COLO668 (cell line): ENCODE data around the gene SRD5A2.
"Not testable (repeated sequence)": the region's sequence is repeated elsewhere in the genome, so short reads cannot be mapped to it uniquely, and the experiment has no call there.

Experiments used
- DNase-seq: peaks from one replicate; lab custom pipeline; 2025; ENCODE audit not compliant: unreplicated experiment; lab: John Stamatoyannopoulos, UW

SRD5A2 gene

DNA sequence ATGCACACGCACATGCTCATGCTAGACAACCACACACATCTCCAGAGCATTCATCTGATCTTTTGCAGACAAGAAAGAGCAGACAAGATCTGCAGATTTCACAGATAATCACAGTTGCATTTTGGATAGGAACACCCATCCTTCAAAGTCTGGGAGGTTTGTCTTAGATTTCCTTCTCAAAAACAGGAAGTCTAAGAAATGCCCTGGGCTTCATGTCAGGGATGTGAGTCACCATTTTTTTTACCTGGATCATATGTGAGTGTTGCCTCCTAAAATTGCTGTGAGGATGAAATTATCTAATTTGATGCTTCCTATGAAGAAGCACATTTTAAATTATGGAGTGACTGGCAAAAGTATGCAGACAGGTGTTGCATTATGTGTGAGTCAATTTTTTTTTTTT, 46.1 kb downstream of the SRD5A2 start:
- DNase-seq = no peak

DNA sequence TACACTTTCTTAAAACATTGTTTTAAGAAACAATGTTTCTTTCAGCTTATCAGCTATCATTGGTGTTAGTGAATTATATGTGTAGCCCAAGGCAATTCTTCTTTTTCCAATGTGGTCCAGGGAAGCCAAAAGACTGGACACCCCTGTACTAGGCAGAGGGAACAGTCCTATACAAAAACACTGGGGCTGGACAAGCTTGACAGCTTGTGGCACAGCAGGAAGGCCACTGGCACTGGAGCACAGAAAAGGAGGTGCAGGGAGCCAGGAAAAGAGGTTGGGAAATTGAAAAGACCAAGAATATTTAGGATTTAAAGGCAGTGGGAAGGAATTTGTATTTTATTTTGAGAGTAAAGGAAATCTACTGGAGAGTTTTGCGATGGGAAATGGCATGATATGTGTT, 47.7 kb downstream of the SRD5A2 start:
- DNase-seq = no peak

DNA sequence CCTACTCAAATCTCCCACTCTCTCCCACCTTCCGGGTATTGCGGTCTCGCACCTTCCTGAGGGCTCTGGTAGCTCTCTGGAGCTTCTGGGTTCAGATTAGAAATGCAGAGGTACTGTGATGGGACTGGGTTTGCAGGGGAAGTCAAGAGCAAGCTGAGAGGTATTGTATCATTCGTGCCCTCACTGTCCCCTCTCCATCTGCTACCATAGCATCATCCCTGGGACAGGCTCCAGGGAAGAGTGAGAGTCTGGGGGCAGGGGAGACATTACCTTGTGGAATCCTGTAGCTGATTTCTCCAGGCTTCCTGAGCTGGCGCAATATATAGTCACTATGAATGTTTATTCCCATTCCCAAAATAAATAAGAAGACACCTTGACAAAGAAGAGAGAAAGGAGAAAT, 49.6 kb downstream of the SRD5A2 start:
- no peak for DNase-seq

DNA sequence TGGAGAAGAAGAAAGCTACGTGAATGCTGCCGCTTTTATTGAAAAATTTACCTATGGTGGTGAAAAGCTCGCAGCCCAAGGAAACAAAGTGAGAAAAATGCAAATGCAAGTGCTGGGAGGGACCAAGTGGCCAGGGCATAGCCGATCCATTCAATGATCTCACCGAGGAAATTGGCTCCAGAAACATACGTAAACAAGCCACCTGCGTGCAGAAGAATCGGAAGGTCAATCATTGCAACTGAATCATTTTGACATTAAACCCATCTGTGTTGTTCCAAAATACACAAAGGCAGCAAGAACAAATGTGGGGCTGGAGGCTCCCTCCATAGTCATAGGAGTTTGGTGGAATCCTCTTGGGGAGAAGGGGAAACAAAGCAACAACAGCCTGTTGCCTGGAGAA, 51.5 kb downstream of the SRD5A2 start:
- no peak for DNase-seq

DNA sequence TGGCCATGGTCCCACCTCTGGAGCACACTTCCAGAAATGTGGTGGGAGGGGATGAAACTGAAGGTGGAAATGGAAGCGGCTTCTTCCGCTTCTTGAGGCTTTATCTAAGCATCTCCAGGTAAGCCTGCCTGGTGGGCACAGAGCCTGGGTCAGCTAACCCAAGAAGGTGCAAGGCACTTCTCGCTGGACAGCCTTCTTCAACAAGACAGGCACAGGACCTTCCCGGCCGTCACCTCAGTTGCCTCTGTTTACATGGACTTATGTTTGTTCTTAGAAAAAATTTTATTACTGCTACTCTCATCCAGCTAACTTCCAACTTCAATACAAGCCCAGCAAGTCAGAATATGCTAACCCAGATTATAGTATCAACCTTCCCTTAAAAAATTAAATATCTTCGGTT, 51.9 kb downstream of the SRD5A2 start:
- DNase-seq = no peak

DNA sequence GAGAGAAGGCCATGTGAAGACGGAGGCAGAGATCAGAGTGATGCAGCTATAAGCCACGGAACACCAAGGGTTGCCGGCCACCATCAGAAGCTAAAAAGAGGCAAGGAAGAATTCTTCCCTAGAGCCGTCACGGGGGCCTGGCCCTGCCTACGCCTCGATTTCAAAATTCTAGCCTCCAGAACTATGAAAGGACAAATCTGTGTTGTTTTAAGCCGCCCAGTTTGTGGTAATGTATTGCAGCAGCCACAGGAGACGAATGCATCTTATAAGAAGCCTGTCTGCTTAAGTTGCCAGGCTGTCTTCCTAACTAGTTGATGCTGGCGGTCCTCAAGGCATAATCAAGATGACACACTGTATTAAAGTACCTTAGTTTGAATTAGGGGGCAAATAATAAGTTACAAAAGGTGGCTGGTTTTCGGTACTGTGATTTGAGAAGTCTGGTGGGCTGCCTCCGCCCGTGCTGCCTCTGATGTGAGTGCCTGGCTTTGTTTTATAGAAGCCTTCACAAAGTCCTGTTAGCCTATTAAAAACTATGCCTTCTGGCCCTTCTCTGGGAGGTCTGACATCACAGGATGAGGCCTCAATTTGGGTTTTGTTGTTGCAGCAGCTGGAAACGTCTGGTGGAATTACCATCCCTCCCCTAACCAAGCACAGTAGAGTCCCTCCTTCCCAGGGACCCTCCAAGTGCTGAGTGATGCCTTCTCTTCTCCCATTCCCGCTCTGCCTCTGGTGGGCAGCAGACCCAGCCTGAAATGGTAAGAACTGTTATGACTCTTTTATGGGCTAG, 53.6 kb downstream of the SRD5A2 start:
- no peak for DNase-seq

DNA sequence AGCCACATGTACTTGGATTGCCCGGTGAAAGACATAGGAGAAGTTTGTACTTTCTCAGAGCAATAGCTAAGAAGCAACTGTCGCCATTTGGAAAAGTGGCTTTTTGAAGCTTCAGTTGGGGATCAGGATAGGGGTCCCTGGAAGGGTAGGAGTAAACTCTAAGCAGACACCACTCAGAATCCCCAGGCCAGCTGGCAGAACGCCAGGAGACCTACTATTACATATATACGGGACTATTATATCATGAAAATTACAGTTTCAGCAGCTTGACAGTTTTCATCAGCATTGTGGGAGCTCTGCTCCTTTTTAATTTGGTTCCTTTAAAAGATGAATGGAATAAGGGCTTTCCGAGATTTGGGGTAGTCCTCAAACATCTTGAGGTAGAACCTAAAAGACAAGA, 54.9 kb downstream of the SRD5A2 start:
- DNase-seq = no peak

DNA sequence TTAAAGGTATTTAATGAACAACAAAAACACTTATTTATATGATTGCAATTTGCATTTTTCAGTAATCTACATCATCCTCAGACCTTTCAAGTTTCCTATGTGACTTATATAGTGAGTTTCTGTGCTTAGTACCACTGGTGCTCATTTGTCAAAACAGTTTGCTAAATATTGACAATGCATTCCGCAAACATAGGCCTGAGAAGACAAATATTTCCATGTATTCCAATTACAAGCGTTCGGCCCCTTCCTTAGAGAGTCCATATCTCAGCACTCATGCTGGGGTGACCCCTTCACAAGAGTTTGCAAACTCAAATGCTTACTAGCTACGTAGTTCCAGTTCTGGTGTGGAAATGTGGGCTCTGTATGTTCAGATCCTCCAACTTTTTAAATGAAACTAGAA, 56.1 kb downstream of the SRD5A2 start:
- DNase-seq = no peak

DNA sequence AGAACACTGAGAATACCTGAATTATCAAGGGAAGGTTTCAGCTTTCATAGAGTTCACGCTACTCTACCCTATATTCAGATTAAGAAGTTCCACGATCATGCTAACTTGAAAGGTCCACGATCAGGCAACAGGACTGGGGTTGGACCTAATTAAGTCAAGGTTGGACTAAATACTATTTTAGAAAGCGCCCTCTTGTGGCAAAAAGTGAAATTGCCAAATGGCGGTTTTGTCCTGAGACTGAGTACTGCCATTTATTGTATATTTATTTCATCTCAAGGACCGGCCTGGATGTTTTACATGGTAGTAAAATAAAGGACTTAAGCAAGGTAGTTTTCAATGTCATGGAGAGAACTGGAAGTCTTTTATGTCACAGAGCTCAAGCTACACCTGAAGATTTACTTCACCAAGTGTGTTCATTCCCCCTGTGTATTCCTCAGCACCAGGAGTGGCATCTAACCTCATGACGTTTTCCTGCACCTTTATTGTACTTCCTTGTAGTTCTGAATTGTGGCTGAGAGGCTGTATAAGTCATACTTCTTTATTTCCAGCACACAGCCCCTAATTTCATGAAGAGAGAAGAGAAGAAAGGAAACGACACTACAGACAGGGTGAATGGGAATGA, 56.8 kb downstream of the SRD5A2 start:
- peak; percentile 49 for DNase-seq

DNA sequence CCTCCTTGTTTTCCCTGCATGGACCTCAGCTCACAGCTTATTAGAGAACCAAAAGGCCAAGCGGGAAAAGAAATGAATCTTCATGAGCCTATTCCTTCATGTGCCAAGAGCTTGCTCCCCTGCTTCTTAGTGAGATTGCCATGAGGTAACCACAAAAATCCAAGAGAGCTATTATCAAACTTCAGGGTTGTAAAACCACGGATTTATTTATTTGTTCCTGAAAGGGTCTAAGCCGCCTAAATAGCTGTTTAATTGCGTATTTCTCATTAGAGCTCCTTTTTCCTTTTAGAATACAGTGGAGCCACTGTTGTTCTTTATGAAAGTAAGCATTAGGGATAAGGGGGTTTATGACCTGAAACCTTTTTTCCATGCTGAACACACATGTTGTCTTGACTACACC, 58.0 kb downstream of the SRD5A2 start:
- no peak for DNase-seq

DNA sequence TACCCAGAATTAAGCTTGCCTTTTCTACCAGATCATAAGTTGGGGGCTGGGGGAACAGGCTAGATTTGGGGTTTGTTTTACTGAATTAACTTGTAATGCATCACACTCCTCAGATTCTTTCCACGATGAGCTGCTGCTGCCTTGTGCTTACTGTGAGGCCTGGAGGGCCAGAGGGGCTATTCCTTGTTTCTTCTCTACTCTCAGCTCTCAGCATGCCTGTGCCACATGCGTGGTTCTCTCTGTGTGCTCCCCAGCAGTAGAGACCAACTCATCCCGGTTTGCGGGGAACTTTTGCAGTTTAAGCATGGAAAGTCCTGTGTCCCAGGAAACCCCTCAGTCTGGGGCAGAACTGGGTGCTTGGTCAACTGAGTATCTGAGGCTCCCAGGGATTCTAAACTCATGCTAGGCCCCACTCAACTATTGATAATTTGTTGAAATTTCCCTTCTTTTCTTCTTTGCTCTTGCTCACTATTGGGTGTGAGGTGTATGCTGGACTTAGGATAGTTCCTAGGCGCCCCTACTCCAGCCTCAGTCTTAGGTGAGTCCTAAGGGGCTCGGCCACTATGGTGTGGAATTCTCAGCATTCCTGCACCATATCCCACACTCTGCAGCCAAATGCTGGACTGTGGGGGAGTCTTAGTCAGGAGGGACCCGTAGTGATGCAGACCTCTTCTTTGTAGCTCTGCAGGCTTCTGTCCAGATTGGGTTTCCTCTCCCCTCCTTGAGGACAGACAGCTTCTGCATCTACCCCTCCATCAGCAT, 63.1 kb downstream of the SRD5A2 start:
- no peak for DNase-seq

DNA sequence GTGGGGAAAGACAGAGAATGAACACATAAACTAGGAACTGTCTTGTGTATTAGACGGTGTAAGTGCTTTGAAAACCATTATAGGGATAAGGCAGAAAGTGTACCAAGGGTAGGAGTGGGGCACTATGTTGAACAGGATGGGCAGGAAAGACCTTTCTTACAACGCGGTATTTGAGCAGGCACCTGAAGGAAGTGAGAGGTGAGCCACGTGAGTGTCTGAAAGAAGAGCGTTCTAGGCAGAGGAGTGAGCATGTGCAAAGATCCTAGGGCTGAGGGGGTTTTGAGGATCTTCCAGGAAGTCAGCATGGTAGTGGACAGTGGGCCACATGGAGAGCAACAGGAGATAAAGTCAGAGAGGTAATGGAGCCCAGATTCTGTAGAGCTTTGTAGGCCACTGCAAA, 65.2 kb downstream of the SRD5A2 start:
- DNase-seq = no peak

DNA sequence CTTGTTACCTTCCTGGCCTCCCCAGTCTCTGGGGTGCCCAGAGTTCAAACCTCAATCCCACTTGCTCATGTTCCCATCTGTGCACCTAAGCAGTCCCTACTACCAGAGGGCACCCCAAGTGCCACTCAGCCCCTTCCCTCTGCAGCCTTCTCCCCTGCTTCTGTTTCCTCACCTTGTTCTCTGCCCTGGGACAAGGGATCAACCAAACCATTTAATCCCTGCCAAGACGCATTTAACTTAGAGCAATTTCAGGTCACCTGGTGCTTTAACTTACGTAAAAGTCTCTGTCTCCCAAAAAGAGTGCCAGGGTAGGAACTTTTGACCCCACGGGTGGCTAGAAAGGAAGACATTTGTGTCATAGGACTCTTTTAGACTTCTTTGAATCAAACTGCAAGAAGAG, 67.2 kb downstream of the SRD5A2 start:
- DNase-seq = no peak

DNA sequence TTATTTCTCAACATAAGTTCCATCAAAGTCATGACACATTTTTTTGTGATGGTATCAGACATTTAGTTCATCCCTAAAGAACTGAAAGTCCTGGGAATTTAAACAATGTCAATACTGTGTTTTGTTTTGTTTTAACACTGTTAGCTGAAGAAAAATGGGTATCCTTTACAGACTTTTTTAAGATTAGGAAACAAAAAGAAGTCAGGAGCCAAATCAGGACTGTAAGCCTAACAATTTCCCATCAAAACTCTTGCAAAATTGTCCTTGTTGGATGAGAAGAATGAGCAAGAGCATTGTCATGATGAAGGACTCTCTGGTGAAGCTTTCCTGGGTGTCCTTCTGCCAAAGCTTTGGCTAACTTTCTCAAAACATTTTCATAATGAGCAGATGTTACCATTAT, 69.4 kb downstream of the SRD5A2 start:
- DNase-seq = no peak

DNA sequence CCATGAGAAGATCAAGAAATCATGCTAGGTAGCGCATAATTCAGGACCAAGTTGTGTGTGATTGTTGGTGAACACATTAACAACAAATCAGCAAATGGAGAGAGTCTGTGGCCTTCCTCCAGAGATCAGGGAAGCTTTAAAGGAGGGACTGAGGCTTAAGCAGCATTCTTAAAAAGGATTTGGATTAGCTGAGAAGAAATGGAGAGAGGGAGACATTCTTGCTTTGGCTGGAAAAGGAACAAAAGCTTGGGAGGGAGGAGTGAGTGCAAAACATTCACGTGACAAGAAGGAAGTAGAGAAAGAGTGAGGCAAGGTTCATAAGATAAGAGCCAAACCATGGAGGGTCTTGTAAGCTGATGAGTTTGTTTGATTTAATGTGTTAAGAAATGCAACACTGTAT, 75.6 kb downstream of the SRD5A2 start:
- DNase-seq = no peak

DNA sequence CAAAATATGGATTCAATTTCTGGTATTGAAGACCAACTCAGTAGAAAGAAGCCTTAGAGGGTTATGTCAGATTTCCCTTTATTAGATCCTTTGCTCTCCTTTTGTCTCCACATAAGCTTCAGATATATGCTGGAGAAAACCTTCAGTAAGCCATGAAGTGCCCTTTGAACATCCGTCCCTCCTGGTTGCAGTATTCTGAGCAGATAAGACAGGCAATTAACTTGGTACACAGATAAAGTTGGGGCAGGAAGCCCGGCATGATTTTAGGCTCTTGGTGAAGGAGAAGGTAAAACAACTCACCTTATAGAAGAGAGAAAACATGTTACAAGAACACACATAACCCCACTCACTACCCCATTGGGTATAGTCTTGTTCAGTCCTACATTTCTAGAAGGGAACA, 76.4 kb downstream of the SRD5A2 start:
- no peak for DNase-seq

DNA sequence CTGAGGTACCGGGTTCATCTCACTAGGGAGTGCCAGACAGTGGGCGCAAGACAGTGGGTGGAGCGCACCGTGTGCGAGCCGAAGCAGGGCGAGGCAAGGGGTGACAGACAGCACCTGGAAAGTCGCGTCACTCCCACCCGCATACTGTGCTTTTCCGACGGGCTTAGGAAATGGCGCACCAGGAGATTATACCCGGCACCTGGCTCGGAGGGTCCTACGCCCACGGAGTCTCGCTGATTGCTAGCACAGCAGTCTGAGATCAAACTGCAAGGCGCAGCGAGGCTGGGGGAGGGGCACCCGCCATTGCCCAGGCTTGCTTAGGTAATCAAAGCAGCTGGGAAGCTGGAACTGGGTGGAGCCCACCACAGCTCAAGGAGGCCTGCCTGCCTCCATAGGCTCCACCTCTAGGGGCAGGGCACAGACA, 84.3 kb downstream of the SRD5A2 start:
- DNase-seq = not testable (repeated sequence)

DNA sequence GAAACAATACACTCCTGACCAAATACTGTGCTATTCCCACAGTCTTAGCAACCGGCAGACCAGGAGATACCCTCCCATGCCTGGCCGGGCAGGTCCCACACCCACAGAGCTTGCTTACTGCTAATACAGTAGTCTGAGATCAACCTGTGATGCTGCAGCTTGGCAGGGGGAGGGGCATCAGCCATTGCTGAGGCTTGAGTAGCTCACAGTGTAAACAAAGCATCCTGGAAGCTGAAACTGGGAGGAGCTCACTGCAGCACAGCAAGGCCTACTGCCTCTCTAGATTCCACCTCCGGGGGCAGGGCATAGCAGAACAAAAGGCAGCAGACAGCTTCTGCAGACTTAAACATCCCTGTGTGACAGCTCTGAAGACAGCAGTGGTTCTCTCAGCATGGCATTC, 91.4 kb downstream of the SRD5A2 start:
- DNase-seq = not testable (repeated sequence)

DNA sequence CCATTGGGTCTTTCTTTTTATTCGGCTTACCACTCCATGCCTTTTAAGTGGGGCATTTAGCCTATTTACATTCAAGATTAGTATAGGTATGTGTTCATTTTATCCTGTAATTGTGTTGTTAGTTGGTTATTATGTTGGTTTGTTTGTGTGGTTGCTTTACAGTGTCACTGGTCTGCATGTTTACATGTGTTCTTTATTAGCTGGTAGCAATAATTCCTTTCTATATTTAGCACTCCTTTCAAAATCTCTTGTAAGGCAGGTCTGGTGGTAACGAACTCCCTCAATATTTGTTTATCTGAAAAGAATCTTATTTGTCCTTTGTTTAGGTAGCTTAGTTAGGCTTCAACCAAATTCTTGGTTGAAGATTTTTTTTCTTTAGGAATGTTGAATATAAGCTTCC, 97.5 kb downstream of the SRD5A2 start:
- DNase-seq = no peak

DNA sequence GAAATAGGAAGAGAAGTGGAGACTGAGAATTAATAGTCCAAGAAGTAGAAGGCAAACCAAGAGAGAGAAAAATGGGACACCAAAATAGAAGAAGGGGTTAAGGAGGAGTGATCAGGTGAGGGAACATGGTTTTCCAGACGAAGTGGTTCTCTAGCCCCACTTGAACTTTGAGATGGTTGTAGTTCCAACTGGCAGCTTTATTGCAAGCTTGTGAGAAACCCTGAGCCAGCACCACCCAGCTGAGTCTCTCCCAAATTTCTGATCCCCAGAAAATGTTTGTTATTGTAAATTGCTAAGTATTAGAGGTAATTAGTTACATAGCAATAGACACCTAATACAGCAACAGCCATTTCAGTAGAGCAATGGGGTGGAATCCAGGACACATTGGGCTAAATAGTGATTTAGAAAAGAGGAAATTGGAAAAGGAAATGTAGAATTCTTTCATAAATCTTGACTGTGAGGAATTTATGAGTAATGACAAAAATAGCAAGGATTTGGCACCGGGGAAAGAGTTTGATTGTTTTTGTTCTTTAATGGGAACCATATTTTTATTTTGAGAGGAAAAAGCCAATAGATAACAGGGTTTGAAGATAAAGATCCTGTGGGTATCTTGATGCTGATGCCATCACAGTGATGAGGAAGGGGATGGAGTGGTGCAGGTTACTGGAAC, 104.1 kb downstream of the SRD5A2 start:
- no peak for DNase-seq

DNA sequence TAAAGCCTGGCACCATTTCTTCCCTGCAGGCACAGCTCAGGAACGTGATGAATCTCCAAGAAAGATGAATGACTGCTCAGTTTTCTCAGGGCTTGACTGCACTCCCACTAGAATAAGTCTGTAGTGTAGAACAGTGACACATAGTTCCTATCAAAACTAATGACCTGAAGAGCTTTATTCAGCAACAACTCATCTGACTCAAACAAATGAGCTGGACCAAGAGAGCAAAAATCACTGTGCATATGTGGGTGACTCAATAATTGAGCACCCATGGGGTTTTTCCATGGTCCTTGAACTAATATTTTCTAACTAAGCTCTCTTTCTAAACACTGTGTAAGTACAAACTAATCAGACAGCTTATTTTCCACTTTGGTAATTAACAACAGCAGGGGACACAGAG, 105.0 kb downstream of the SRD5A2 start:
- no peak for DNase-seq

DNA sequence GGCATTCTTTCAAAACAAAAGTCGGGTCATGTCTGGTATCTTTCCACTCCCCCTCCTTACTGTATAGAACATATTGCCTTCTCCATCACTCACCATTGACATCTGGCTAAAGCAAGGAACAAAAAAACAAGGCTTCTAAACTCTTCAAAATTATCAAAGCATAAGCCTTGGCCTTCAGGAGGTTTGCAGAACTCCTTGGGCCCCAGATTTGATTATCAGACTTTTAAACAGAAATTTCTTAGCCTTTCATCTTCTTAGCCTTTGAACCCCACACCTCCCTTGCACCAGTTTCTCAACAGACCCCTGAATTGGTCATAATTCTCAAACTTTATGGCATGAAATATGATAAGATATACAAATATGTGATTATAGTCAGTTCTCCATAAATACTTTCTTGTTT, 106.4 kb downstream of the SRD5A2 start:
- no peak for DNase-seq
